ENCODE results near the gene MELK.

DNA sequence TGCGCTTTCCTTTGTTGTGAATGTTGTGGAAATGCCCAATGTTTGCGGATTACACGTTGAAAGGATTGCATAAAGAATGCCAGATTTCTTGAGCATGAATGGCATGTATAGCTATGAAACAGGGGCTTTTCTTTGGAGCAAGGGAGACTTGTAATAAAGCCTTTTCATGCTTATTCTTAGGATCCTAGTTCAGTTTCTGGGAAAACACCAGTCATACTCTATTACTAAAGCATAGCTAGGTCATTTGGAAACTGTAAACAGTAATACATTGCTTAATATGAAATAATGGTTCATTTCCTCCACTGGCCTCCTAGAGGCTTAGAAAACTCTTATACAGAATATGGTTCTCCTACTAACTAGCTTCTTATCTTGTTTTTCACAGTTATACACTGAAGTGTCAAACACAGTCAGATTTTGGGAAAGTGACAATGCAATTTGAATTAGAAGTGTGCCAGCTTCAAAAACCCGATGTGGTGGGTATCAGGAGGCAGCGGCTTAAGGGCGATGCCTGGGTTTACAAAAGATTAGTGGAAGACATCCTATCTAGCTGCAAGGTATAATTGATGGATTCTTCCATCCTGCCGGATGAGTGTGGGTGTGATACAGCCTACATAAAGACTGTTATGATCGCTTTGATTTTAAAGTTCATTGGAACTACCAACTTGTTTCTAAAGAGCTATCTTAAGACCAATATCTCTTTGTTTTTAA lies 104.2 kb downstream of the MELK start:
- TF ChIP-seq, protein P1, sequence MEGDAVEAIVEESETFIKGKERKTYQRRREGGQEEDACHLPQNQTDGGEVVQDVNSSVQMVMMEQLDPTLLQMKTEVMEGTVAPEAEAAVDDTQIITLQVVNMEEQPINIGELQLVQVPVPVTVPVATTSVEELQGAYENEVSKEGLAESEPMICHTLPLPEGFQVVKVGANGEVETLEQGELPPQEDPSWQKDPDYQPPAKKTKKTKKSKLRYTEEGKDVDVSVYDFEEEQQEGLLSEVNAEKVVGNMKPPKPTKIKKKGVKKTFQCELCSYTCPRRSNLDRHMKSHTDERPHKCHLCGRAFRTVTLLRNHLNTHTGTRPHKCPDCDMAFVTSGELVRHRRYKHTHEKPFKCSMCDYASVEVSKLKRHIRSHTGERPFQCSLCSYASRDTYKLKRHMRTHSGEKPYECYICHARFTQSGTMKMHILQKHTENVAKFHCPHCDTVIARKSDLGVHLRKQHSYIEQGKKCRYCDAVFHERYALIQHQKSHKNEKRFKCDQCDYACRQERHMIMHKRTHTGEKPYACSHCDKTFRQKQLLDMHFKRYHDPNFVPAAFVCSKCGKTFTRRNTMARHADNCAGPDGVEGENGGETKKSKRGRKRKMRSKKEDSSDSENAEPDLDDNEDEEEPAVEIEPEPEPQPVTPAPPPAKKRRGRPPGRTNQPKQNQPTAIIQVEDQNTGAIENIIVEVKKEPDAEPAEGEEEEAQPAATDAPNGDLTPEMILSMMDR (IDR thresholded peaks at IDR 0.05; ENCODE audit: poor library complexity, severe bottlenecking), result no peak
- TF ChIP-seq EZH2 (IDR thresholded peaks at IDR 0.05; ENCODE audit: borderline replicate concordance, insufficient read depth, low read length, poor library complexity, severe bottlenecking), result no peak
- TF ChIP-seq, protein P2, sequence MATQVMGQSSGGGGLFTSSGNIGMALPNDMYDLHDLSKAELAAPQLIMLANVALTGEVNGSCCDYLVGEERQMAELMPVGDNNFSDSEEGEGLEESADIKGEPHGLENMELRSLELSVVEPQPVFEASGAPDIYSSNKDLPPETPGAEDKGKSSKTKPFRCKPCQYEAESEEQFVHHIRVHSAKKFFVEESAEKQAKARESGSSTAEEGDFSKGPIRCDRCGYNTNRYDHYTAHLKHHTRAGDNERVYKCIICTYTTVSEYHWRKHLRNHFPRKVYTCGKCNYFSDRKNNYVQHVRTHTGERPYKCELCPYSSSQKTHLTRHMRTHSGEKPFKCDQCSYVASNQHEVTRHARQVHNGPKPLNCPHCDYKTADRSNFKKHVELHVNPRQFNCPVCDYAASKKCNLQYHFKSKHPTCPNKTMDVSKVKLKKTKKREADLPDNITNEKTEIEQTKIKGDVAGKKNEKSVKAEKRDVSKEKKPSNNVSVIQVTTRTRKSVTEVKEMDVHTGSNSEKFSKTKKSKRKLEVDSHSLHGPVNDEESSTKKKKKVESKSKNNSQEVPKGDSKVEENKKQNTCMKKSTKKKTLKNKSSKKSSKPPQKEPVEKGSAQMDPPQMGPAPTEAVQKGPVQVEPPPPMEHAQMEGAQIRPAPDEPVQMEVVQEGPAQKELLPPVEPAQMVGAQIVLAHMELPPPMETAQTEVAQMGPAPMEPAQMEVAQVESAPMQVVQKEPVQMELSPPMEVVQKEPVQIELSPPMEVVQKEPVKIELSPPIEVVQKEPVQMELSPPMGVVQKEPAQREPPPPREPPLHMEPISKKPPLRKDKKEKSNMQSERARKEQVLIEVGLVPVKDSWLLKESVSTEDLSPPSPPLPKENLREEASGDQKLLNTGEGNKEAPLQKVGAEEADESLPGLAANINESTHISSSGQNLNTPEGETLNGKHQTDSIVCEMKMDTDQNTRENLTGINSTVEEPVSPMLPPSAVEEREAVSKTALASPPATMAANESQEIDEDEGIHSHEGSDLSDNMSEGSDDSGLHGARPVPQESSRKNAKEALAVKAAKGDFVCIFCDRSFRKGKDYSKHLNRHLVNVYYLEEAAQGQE (IDR thresholded peaks at IDR 0.05; ENCODE audit: borderline replicate concordance), result no peak
- TF ChIP-seq POLR2AphosphoS5 (IDR thresholded peaks at IDR 0.05), result peak; percentile 44

Data from neural cell (in vitro differentiated cells).